WTC11 (cell line): ENCODE results near the gene SLC25A23.

Experiments
- CREB1 ChIP-seq: sonication (generic); formaldehyde crosslinking; IDR thresholded peaks from 2 replicates; pipeline ENCODE4 v1.8.0; 2023; ENCODE audit warnings: mild to moderate bottlenecking, missing genetic modification reagents
- CREM ChIP-seq: sonication (generic); formaldehyde crosslinking; IDR thresholded peaks from 2 replicates; pipeline ENCODE4 v1.8.1; 2022; ENCODE audit warnings: mild to moderate bottlenecking, missing genetic modification reagents, moderate library complexity
- ESRRA ChIP-seq: sonication (generic); formaldehyde crosslinking; IDR thresholded peaks from 2 replicates; pipeline ENCODE4 v1.8.1; 2022; ENCODE audit warnings: mild to moderate bottlenecking, missing genetic modification reagents, borderline replicate concordance
- TF ChIP-seq, protein P1 (sequence below): sonication (generic); formaldehyde crosslinking; IDR thresholded peaks from 2 replicates; pipeline ENCODE4 v1.8.0; 2022; ENCODE audit warnings: mild to moderate bottlenecking, missing genetic modification reagents
- TF ChIP-seq, protein P2 (sequence below): fragments of 200-600 bp; IDR thresholded peaks from 2 replicates; pipeline ENCODE4 v1.8.0; 2022; ENCODE audit warnings: antibody characterized with exemption
- TF ChIP-seq, protein P3 (sequence below): sonication (generic); formaldehyde crosslinking; IDR thresholded peaks from 2 replicates; pipeline ENCODE4 v1.8.1; 2023; ENCODE audit warnings: mild to moderate bottlenecking, missing genetic modification reagents, borderline replicate concordance
- TF ChIP-seq, protein P4 (sequence below): fragments of 250-450 bp; sonication (Bioruptor Pico); IDR thresholded peaks from 2 replicates; pipeline ENCODE4 v1.9.0; 2021; ENCODE audit warnings: mild to moderate bottlenecking
- TF ChIP-seq, protein P5 (sequence below): sonication (generic); formaldehyde crosslinking; IDR thresholded peaks from 2 replicates; pipeline ENCODE4 v1.8.0; 2022; ENCODE audit warnings: mild to moderate bottlenecking, missing genetic modification reagents
- TF ChIP-seq, protein P6 (sequence below): sonication (generic); formaldehyde crosslinking; IDR thresholded peaks from 2 replicates; pipeline ENCODE4 v1.8.1; 2023; ENCODE audit warnings: mild to moderate bottlenecking, missing genetic modification reagents, moderate library complexity
- TF ChIP-seq, protein P7 (sequence below): sonication (generic); formaldehyde crosslinking; IDR thresholded peaks from 2 replicates; pipeline ENCODE4 v1.8.0; 2023; ENCODE audit warnings: mild to moderate bottlenecking, missing genetic modification reagents
- TF ChIP-seq, protein P8 (sequence below): sonication (generic); formaldehyde crosslinking; conservative IDR thresholded peaks from 2 replicates; pipeline ENCODE4 v1.8.1; 2023; ENCODE audit warnings: mild to moderate bottlenecking, low read depth, missing genetic modification reagents, moderate library complexity

DNA sequence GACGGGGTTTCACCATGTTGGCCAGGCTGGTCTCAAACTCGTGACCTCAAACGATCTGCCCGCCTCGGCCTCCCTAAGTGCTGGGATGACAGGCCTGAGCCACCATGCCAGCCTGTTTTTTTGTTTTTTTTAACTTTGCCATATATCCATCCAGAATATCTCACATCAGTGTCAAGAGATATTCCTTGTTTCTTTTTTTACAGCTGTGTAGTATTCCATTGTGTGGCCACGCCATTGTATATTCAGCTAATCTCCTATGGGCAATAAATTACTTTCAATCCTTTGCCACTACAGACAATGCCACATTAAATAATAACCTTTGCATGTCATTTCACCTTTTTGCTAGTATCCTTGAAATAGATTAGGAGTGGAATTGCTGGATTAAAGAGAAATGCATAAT is 50.2 kb downstream of the SLC25A23 start:
- TF ChIP-seq ESRRA (no peak), CREM (no peak), CREB1 (CRISPR knock-in tag) (no peak)
- TF ChIP-seq, protein P1, sequence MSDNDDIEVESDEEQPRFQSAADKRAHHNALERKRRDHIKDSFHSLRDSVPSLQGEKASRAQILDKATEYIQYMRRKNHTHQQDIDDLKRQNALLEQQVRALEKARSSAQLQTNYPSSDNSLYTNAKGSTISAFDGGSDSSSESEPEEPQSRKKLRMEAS (CRISPR knock-in tag) = no peak
- TF ChIP-seq, protein P2, sequence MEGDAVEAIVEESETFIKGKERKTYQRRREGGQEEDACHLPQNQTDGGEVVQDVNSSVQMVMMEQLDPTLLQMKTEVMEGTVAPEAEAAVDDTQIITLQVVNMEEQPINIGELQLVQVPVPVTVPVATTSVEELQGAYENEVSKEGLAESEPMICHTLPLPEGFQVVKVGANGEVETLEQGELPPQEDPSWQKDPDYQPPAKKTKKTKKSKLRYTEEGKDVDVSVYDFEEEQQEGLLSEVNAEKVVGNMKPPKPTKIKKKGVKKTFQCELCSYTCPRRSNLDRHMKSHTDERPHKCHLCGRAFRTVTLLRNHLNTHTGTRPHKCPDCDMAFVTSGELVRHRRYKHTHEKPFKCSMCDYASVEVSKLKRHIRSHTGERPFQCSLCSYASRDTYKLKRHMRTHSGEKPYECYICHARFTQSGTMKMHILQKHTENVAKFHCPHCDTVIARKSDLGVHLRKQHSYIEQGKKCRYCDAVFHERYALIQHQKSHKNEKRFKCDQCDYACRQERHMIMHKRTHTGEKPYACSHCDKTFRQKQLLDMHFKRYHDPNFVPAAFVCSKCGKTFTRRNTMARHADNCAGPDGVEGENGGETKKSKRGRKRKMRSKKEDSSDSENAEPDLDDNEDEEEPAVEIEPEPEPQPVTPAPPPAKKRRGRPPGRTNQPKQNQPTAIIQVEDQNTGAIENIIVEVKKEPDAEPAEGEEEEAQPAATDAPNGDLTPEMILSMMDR = no peak
- TF ChIP-seq, protein P3, sequence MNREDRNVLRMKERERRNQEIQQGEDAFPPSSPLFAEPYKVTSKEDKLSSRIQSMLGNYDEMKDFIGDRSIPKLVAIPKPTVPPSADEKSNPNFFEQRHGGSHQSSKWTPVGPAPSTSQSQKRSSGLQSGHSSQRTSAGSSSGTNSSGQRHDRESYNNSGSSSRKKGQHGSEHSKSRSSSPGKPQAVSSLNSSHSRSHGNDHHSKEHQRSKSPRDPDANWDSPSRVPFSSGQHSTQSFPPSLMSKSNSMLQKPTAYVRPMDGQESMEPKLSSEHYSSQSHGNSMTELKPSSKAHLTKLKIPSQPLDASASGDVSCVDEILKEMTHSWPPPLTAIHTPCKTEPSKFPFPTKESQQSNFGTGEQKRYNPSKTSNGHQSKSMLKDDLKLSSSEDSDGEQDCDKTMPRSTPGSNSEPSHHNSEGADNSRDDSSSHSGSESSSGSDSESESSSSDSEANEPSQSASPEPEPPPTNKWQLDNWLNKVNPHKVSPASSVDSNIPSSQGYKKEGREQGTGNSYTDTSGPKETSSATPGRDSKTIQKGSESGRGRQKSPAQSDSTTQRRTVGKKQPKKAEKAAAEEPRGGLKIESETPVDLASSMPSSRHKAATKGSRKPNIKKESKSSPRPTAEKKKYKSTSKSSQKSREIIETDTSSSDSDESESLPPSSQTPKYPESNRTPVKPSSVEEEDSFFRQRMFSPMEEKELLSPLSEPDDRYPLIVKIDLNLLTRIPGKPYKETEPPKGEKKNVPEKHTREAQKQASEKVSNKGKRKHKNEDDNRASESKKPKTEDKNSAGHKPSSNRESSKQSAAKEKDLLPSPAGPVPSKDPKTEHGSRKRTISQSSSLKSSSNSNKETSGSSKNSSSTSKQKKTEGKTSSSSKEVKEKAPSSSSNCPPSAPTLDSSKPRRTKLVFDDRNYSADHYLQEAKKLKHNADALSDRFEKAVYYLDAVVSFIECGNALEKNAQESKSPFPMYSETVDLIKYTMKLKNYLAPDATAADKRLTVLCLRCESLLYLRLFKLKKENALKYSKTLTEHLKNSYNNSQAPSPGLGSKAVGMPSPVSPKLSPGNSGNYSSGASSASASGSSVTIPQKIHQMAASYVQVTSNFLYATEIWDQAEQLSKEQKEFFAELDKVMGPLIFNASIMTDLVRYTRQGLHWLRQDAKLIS (CRISPR knock-in tag) = no peak
- TF ChIP-seq, protein P4, sequence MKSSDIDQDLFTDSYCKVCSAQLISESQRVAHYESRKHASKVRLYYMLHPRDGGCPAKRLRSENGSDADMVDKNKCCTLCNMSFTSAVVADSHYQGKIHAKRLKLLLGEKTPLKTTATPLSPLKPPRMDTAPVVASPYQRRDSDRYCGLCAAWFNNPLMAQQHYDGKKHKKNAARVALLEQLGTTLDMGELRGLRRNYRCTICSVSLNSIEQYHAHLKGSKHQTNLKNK = no peak
- TF ChIP-seq, protein P5, sequence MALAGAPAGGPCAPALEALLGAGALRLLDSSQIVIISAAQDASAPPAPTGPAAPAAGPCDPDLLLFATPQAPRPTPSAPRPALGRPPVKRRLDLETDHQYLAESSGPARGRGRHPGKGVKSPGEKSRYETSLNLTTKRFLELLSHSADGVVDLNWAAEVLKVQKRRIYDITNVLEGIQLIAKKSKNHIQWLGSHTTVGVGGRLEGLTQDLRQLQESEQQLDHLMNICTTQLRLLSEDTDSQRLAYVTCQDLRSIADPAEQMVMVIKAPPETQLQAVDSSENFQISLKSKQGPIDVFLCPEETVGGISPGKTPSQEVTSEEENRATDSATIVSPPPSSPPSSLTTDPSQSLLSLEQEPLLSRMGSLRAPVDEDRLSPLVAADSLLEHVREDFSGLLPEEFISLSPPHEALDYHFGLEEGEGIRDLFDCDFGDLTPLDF = no peak
- TF ChIP-seq, protein P6, sequence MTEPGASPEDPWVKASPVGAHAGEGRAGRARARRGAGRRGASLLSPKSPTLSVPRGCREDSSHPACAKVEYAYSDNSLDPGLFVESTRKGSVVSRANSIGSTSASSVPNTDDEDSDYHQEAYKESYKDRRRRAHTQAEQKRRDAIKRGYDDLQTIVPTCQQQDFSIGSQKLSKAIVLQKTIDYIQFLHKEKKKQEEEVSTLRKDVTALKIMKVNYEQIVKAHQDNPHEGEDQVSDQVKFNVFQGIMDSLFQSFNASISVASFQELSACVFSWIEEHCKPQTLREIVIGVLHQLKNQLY (CRISPR knock-in tag) = no peak
- TF ChIP-seq, protein P7, sequence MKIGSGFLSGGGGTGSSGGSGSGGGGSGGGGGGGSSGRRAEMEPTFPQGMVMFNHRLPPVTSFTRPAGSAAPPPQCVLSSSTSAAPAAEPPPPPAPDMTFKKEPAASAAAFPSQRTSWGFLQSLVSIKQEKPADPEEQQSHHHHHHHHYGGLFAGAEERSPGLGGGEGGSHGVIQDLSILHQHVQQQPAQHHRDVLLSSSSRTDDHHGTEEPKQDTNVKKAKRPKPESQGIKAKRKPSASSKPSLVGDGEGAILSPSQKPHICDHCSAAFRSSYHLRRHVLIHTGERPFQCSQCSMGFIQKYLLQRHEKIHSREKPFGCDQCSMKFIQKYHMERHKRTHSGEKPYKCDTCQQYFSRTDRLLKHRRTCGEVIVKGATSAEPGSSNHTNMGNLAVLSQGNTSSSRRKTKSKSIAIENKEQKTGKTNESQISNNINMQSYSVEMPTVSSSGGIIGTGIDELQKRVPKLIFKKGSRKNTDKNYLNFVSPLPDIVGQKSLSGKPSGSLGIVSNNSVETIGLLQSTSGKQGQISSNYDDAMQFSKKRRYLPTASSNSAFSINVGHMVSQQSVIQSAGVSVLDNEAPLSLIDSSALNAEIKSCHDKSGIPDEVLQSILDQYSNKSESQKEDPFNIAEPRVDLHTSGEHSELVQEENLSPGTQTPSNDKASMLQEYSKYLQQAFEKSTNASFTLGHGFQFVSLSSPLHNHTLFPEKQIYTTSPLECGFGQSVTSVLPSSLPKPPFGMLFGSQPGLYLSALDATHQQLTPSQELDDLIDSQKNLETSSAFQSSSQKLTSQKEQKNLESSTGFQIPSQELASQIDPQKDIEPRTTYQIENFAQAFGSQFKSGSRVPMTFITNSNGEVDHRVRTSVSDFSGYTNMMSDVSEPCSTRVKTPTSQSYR (CRISPR knock-in tag) = no peak
- TF ChIP-seq, protein P8, sequence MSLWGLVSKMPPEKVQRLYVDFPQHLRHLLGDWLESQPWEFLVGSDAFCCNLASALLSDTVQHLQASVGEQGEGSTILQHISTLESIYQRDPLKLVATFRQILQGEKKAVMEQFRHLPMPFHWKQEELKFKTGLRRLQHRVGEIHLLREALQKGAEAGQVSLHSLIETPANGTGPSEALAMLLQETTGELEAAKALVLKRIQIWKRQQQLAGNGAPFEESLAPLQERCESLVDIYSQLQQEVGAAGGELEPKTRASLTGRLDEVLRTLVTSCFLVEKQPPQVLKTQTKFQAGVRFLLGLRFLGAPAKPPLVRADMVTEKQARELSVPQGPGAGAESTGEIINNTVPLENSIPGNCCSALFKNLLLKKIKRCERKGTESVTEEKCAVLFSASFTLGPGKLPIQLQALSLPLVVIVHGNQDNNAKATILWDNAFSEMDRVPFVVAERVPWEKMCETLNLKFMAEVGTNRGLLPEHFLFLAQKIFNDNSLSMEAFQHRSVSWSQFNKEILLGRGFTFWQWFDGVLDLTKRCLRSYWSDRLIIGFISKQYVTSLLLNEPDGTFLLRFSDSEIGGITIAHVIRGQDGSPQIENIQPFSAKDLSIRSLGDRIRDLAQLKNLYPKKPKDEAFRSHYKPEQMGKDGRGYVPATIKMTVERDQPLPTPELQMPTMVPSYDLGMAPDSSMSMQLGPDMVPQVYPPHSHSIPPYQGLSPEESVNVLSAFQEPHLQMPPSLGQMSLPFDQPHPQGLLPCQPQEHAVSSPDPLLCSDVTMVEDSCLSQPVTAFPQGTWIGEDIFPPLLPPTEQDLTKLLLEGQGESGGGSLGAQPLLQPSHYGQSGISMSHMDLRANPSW (CRISPR knock-in tag) = no peak
